HEK293T (cell line): ENCODE data around the gene GREM2.

Experiments
- CTCF ChIA-PET: fragments of 350-600 bp; formaldehyde crosslinking; extraction: SDS; loops from one replicate; lab custom pipeline; 2021; ENCODE audit warnings: antibody characterized with exemption, inconsistent platforms; lab: Yijun Ruan, JAX
- POLR2A ChIA-PET: fragments of 350-600 bp; formaldehyde crosslinking; extraction: SDS; loops from one replicate; lab custom pipeline; 2020; ENCODE audit warnings: antibody characterized with exemption, inconsistent platforms; lab: Yijun Ruan, JAX
- DNase-seq: peaks from one replicate; pipeline ENCODE4 v3.0.0; 2012; ENCODE audit warnings: mixed read lengths; ENCODE audit errors: extremely low spot score
- ARNT ChIP-seq: fragments of 450-650 bp; IDR thresholded peaks from 2 replicates; pipeline ENCODE4 v1.6.1; 2017; ENCODE audit warnings: mild to moderate bottlenecking
- BHLHE40 ChIP-seq: fragments of 450-650 bp; IDR thresholded peaks from 2 replicates; pipeline ENCODE4 v1.6.1; 2016; ENCODE audit warnings: mild to moderate bottlenecking, moderate library complexity, borderline replicate concordance
- CTBP1 ChIP-seq: fragments of 450-650 bp; IDR thresholded peaks from 2 replicates; pipeline ENCODE4 v1.6.1; 2016; ENCODE audit warnings: borderline replicate concordance
- ELF4 ChIP-seq: fragments of 450-650 bp; IDR thresholded peaks from 2 replicates; pipeline ENCODE4 v1.6.1; 2017; ENCODE audit warnings: antibody characterized with exemption
- FOXA1 ChIP-seq: fragments of 450-650 bp; IDR thresholded peaks from 2 replicates; pipeline ENCODE4 v1.6.1; 2016; ENCODE audit warnings: mild to moderate bottlenecking
- FOXK2 ChIP-seq: fragments of 450-650 bp; IDR thresholded peaks from 2 replicates; pipeline ENCODE4 v1.6.1; 2016; ENCODE audit warnings: mild to moderate bottlenecking
- FOXM1 ChIP-seq: fragments of 450-650 bp; IDR thresholded peaks from 2 replicates; pipeline ENCODE4 v1.6.1; 2017; ENCODE audit warnings: mild to moderate bottlenecking, borderline replicate concordance
- HDGF ChIP-seq: fragments of 450-650 bp; IDR thresholded peaks from 2 replicates; pipeline ENCODE4 v1.6.1; 2017; ENCODE audit warnings: antibody characterized with exemption, borderline replicate concordance
- L3MBTL2 ChIP-seq: fragments of 450-650 bp; conservative IDR thresholded peaks from 2 replicates; pipeline ENCODE4 v1.6.1; 2016; ENCODE audit warnings: mild to moderate bottlenecking
- LEF1 ChIP-seq: fragments of 450-650 bp; IDR thresholded peaks from 2 replicates; pipeline ENCODE4 v1.6.1; 2017; ENCODE audit warnings: mild to moderate bottlenecking, borderline replicate concordance
- NFRKB ChIP-seq: fragments of 450-650 bp; IDR thresholded peaks from 2 replicates; pipeline ENCODE4 v1.6.1; 2016; ENCODE audit warnings: mild to moderate bottlenecking, moderate library complexity
- PKNOX1 ChIP-seq: fragments of 450-650 bp; IDR thresholded peaks from 2 replicates; pipeline ENCODE4 v1.6.1; 2016
- SP1 ChIP-seq: fragments of 450-650 bp; IDR thresholded peaks from 2 replicates; pipeline ENCODE4 v1.6.1; 2017
- SUZ12 ChIP-seq: fragments of 450-650 bp; IDR thresholded peaks from 2 replicates; pipeline ENCODE4 v1.6.1; 2016; ENCODE audit warnings: mild to moderate bottlenecking
- TARDBP ChIP-seq: fragments of 450-650 bp; IDR thresholded peaks from 2 replicates; pipeline ENCODE4 v1.6.1; 2016
- ZNF384 ChIP-seq: fragments of 450-650 bp; IDR thresholded peaks from 2 replicates; pipeline ENCODE4 v1.6.1; 2016

Gene GREM2

GRCh38 chr1:240589585-240590110 is 22.3 kb downstream of the GREM2 start:
- no peak for DNase-seq
- POLR2A ChIA-PET, result interaction anchor here (0.9 kb wide), 1 partner anchor 394 kb away, joined by 3 read pairs; no protein-coding TSS in a partner anchor
- CTCF ChIA-PET, result interaction anchor here (0.6 to 0.7 kb wide), 2 partner anchors 12 to 19 kb away, joined by 3 read pairs; no protein-coding TSS in a partner anchor
- TF ChIP-seq ELF4 (no peak), ARNT (no peak), ZNF384 (no peak), FOXM1 (no peak), NFRKB (no peak), PKNOX1 (no peak), CTBP1 (no peak), SP1 (no peak), LEF1 (no peak), FOXA1 (no peak), FOXK2 (no peak), TARDBP (no peak), HDGF (no peak), L3MBTL2 (no peak), BHLHE40 (no peak)

GRCh38 chr1:240586006-240586405 is 25.9 kb downstream of the GREM2 start:
- CTCF ChIA-PET, result no interaction called here
- no peak for DNase-seq
- no peak for TF ChIP-seq LEF1
- no peak for TF ChIP-seq BHLHE40
- no peak for TF ChIP-seq ZNF384
- no peak for TF ChIP-seq ELF4
- no peak for TF ChIP-seq ARNT
- TF ChIP-seq HDGF, result no peak
- no peak for TF ChIP-seq FOXA1
- TF ChIP-seq FOXK2, result no peak
- no peak for TF ChIP-seq SUZ12
- TF ChIP-seq SP1, result no peak
- TF ChIP-seq PKNOX1, result no peak
- no peak for TF ChIP-seq NFRKB
- TF ChIP-seq FOXM1, result no peak
- TF ChIP-seq TARDBP, result no peak
- no peak for TF ChIP-seq L3MBTL2
- no peak for TF ChIP-seq CTBP1
- POLR2A ChIA-PET, result no interaction called here

- CTCF ChIA-PET, result interaction anchor here (0.7 kb wide), 1 partner anchor 219 kb away, joined by 3 read pairs; no protein-coding TSS in a partner anchor
- POLR2A ChIA-PET, result no interaction called here
- no peak for TF ChIP-seq NFRKB
- TF ChIP-seq FOXA1, result no peak
- TF ChIP-seq ARNT, result no peak
- TF ChIP-seq ZNF384, result no peak
- TF ChIP-seq FOXK2, result no peak
- no peak for TF ChIP-seq SUZ12
- TF ChIP-seq CTBP1, result no peak
- no peak for TF ChIP-seq BHLHE40
- TF ChIP-seq HDGF, result no peak
- TF ChIP-seq L3MBTL2, result no peak
- TF ChIP-seq TARDBP, result no peak
- no peak for TF ChIP-seq LEF1
- no peak for TF ChIP-seq FOXM1
- no peak for TF ChIP-seq SP1
- TF ChIP-seq ELF4, result no peak
- DNase-seq, result no peak
Observed at GRCh38 chr1:240582953-240583352, 29.0 kb downstream of the GREM2 start.

GRCh38 chr1:240579511-240579910 is 32.4 kb downstream of the GREM2 start:
- POLR2A ChIA-PET, result no interaction called here
- TF ChIP-seq BHLHE40, result no peak
- no peak for DNase-seq
- CTCF ChIA-PET, result no interaction called here

GRCh38 chr1:240577095-240577494 is 34.9 kb downstream of the GREM2 start:
- no peak for TF ChIP-seq PKNOX1
- no peak for TF ChIP-seq BHLHE40
- TF ChIP-seq HDGF, result no peak
- no peak for TF ChIP-seq FOXK2
- TF ChIP-seq LEF1, result no peak
- no peak for TF ChIP-seq SUZ12
- TF ChIP-seq L3MBTL2, result no peak
- no peak for TF ChIP-seq NFRKB
- TF ChIP-seq ARNT, result no peak
- CTCF ChIA-PET, result no interaction called here
- no peak for DNase-seq
- POLR2A ChIA-PET, result no interaction called here

- DNase-seq, result no peak
- POLR2A ChIA-PET, result no interaction called here
- no peak for TF ChIP-seq SP1
- no peak for TF ChIP-seq TARDBP
- no peak for TF ChIP-seq FOXM1
- no peak for TF ChIP-seq ZNF384
- TF ChIP-seq LEF1, result no peak
- TF ChIP-seq HDGF, result no peak
- no peak for TF ChIP-seq L3MBTL2
- CTCF ChIA-PET, result interaction anchor here (0.5 to 0.6 kb wide), 2 partner anchors 13 to 667 kb away, joined by 3 to 7 read pairs; no protein-coding TSS in a partner anchor
Observed at GRCh38 chr1:240575981-240576662, 35.8 kb downstream of the GREM2 start.
